ENCODE results near the gene METTL5.

DNA sequence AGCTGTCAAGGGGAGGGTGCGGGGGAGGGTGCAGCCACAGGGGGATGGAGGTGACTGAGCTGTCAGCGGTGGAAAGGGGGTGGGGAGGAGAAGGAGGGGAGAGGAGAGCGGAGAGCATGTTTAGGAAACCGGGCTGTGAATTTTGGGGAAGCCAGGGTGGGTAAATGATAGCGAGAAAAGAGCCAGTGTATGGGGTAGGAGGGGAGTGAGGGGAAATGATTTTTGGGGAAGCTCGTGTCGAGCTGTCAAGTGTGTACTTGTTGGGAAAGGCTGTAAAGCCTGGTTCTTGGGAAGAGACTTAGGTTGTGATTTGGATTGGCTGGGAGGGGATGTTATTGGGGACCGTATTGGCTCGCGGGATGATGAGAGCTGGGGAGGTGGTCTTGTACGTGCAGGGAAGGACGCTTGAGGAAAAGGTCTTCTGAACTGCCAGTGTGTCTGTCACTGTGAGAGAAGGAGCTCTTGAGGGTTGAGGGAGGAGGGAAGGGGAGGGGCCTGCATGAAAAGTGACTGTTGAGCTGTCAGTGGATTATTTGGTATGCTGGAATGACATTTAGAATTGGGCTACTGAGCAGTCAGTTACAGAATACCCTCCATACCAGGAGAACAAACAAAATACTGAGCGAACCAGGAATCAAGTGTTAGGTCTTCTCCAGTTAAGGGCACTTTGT lies 3.6 kb upstream of the METTL5 start:
- TF ChIP-seq, protein P1, sequence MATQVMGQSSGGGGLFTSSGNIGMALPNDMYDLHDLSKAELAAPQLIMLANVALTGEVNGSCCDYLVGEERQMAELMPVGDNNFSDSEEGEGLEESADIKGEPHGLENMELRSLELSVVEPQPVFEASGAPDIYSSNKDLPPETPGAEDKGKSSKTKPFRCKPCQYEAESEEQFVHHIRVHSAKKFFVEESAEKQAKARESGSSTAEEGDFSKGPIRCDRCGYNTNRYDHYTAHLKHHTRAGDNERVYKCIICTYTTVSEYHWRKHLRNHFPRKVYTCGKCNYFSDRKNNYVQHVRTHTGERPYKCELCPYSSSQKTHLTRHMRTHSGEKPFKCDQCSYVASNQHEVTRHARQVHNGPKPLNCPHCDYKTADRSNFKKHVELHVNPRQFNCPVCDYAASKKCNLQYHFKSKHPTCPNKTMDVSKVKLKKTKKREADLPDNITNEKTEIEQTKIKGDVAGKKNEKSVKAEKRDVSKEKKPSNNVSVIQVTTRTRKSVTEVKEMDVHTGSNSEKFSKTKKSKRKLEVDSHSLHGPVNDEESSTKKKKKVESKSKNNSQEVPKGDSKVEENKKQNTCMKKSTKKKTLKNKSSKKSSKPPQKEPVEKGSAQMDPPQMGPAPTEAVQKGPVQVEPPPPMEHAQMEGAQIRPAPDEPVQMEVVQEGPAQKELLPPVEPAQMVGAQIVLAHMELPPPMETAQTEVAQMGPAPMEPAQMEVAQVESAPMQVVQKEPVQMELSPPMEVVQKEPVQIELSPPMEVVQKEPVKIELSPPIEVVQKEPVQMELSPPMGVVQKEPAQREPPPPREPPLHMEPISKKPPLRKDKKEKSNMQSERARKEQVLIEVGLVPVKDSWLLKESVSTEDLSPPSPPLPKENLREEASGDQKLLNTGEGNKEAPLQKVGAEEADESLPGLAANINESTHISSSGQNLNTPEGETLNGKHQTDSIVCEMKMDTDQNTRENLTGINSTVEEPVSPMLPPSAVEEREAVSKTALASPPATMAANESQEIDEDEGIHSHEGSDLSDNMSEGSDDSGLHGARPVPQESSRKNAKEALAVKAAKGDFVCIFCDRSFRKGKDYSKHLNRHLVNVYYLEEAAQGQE (IDR thresholded peaks at IDR 0.05; ENCODE audit: insufficient read depth in 1 of 2, low read depth in 2 of 2, low read length in 2 of 2) = no peak
- TF ChIP-seq POLR2AphosphoS5 (IDR thresholded peaks at IDR 0.05; ENCODE audit: low read depth, low read length) = no peak

All from PFSK-1 (cell line).